Peyer's patch (tissue), 4 donors: ENCODE measurements around the gene SEC16B.

ENCODE experiments used
- POLR2A ChIP-seq, 2 donors: fragments of 450-650 bp; IDR thresholded peaks; one replicate each; pipeline ENCODE4 v1.5.1; 2017; ENCODE audit warnings: antibody characterized with exemption in 2 of 2, mild to moderate bottlenecking in 2 of 2, moderate library complexity in 2 of 2
- TF ChIP-seq, protein P1 (sequence below), 6 experiments: fragments of 450-650 bp in 4 of 6; fragments of 200-600 bp in 2 of 6; sonication (generic) in 1 of 6; IDR thresholded peaks; one replicate each; pipeline ENCODE4 v1.5.1; 2017 to 2019; ENCODE audit warnings: antibody characterized with exemption in 6 of 6, mild to moderate bottlenecking in 3 of 6, moderate library complexity in 1 of 6

DNA sequence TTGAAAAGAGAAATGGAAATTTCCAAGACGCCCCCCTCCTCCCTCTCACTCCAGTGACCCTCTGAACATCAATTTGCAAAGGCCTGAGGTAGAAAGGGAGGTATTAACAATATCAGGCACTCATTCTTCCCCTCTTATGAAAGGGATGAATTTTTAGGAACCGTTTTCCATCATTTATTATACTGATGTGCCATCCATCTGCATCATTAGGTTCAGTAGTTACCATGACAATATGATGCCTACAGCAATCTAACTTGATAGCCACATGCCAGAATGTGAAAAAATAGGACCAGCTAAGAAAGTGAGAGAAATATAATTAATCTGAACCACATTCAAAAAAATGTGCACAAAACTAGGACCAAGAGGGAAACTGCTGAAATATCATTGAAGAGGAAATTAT lies 40.9 kb downstream of the SEC16B start:
- TF ChIP-seq, protein P1, sequence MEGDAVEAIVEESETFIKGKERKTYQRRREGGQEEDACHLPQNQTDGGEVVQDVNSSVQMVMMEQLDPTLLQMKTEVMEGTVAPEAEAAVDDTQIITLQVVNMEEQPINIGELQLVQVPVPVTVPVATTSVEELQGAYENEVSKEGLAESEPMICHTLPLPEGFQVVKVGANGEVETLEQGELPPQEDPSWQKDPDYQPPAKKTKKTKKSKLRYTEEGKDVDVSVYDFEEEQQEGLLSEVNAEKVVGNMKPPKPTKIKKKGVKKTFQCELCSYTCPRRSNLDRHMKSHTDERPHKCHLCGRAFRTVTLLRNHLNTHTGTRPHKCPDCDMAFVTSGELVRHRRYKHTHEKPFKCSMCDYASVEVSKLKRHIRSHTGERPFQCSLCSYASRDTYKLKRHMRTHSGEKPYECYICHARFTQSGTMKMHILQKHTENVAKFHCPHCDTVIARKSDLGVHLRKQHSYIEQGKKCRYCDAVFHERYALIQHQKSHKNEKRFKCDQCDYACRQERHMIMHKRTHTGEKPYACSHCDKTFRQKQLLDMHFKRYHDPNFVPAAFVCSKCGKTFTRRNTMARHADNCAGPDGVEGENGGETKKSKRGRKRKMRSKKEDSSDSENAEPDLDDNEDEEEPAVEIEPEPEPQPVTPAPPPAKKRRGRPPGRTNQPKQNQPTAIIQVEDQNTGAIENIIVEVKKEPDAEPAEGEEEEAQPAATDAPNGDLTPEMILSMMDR (IDR thresholded peaks at IDR 0.05) = no peak
- no peak for TF ChIP-seq POLR2A (IDR thresholded peaks at IDR 0.05)
